B cell (primary cell): ENCODE measurements around the gene TEX13C. TPM values are rescaled to one million over a fixed set of nuclear protein-coding genes. Genes with fewer than 3 reads are reported as not detected.

Experiments
- ATAC-seq: fragments of 200-7000 bp; cut with Tn5 transposase; one replicate; pipeline ENCODE4 v1.10.0; 2021; ENCODE audit warnings: low read depth, mild to moderate bottlenecking, moderate number of reproducible peaks, moderate library complexity
- CTCF ChIA-PET: fragments of 350-600 bp; sonication (Branson Sonifier 250); formaldehyde crosslinking; loops from one replicate; lab custom pipeline; 2021; ENCODE audit warnings: antibody characterized with exemption, inconsistent platforms; lab: Charles Lee
- POLR2A ChIA-PET: fragments of 350-600 bp; sonication (Branson Sonifier 250); formaldehyde crosslinking; loops from one replicate; lab custom pipeline; 2021; ENCODE audit warnings: antibody characterized with exemption; lab: Charles Lee
- DNase-seq: peaks from one replicate; pipeline ENCODE4 v3.0.0; 2013
- H2AFZ ChIP-seq: 2 replicates; pipeline ENCODE4 v1.6.1; 2012; ENCODE audit warnings: mild to moderate bottlenecking, low read depth, low read length; ENCODE audit not compliant: insufficient read depth, poor library complexity, severe bottlenecking
- H3K27ac ChIP-seq, 2 donors: 1 replicate in 1 of 2; 2 replicates in 1 of 2; pipeline ENCODE4 v1.5.1; 2012 to 2013; ENCODE audit warnings: low read length in 2 of 2, mild to moderate bottlenecking in 2 of 2, moderate library complexity in 1 of 2
- H3K27me3 ChIP-seq, 4 experiments: fragments of 200-600 bp in 1 of 4; sonication (generic) in 1 of 4; replicated peaks in 1 of 4; 1 replicate in 2 of 4; 2 replicates in 2 of 4; pipeline versions ENCODE4 v1.6.1 to v1.7.0; 2013 to 2016; ENCODE audit warnings: low read length in 3 of 4, mild to moderate bottlenecking in 2 of 4, mixed read lengths in 1 of 4, moderate library complexity in 1 of 4; ENCODE audit not compliant: insufficient read depth in 4 of 4, control insufficient read depth in 3 of 4; ENCODE audit errors: control extremely low read depth in 1 of 4
- H3K36me3 ChIP-seq, 2 experiments: replicated peaks in 1 of 2; 1 replicate in 1 of 2; 2 replicates in 1 of 2; pipeline versions ENCODE4 v1.6.1 to v1.7.1; 2013; ENCODE audit warnings: low read length in 1 of 2; ENCODE audit not compliant: insufficient read depth in 2 of 2, control insufficient read depth in 1 of 2; ENCODE audit errors: control extremely low read depth in 1 of 2, extremely low read depth in 1 of 2
- H3K4me1 ChIP-seq, 2 donors: fragments of 200-600 bp in 1 of 2; sonication (generic) in 1 of 2; 1 replicate in 1 of 2; 2 replicates in 1 of 2; pipeline versions ENCODE4 v1.5.1 to v1.6.1; 2013 to 2017; ENCODE audit warnings: low read length in 2 of 2; ENCODE audit not compliant: control insufficient read depth in 2 of 2, insufficient read depth in 2 of 2
- H3K4me2 ChIP-seq: replicated peaks from 2 replicates; pipeline ENCODE3; 2012; ENCODE audit warnings: mild to moderate bottlenecking, low read depth, low read length; ENCODE audit not compliant: poor library complexity, severe bottlenecking
- H3K4me3 ChIP-seq, 5 experiments: fragments of 200-600 bp in 1 of 5; sonication (generic) in 1 of 5; 1 replicate in 3 of 5; 2 replicates in 2 of 5; pipeline versions ENCODE4 v1.5.1 to v1.7.0; 2011 to 2016; ENCODE audit warnings: low read length in 4 of 5, mild to moderate bottlenecking in 4 of 5, low read depth in 2 of 5, control low read depth in 1 of 5, moderate library complexity in 1 of 5; ENCODE audit not compliant: insufficient read depth in 1 of 5; ENCODE audit errors: control extremely low read depth in 1 of 5, extremely low read depth in 1 of 5
- H3K79me2 ChIP-seq: fragments of 200-600 bp; sonication (generic); one replicate; pipeline ENCODE4 v1.6.0; 2016; ENCODE audit warnings: low read length; ENCODE audit not compliant: control insufficient read depth, insufficient read depth
- H3K9ac ChIP-seq: fragments of 200-600 bp; sonication (generic); 2 replicates; pipeline ENCODE4 v1.6.1; 2017; ENCODE audit warnings: mild to moderate bottlenecking, low read length, moderate library complexity
- H3K9me3 ChIP-seq, 3 donors: one replicate each; pipeline versions ENCODE4 v1.6.1 to v1.7.1; 2013; ENCODE audit warnings: low read length in 2 of 3; ENCODE audit not compliant: control insufficient read depth in 2 of 3, insufficient read depth in 1 of 3; ENCODE audit errors: control extremely low read depth in 1 of 3
- H4K20me1 ChIP-seq: 2 replicates; pipeline ENCODE4 v1.6.0; 2012; ENCODE audit warnings: mild to moderate bottlenecking, low read length; ENCODE audit not compliant: insufficient read depth, control insufficient read depth, poor library complexity, severe bottlenecking
- H3K27ac Mint-ChIP-seq: one replicate; pipeline ENCODE4 v1.8.0; 2021; ENCODE audit warnings: mixed read lengths
- H3K27me3 Mint-ChIP-seq: one replicate; pipeline ENCODE4 v1.8.0; 2021; ENCODE audit warnings: mixed read lengths
- H3K4me1 Mint-ChIP-seq: one replicate; pipeline ENCODE4 v1.8.0; 2021; ENCODE audit warnings: mixed read lengths
- H3K4me3 Mint-ChIP-seq: one replicate; pipeline ENCODE4 v1.8.0; 2021; ENCODE audit warnings: mixed read lengths
- H3K9me3 Mint-ChIP-seq: one replicate; pipeline ENCODE4 v1.8.0; 2022; ENCODE audit warnings: mixed read lengths; ENCODE audit not compliant: insufficient read depth
- CTCF ChIP-seq: fragments of 200-600 bp; IDR thresholded peaks from one replicate; pipeline ENCODE4 v1.8.0; 2022; ENCODE audit warnings: antibody characterized with exemption, mild to moderate bottlenecking
- EZH2 ChIP-seq: IDR thresholded peaks from 2 replicates; pipeline ENCODE4 v1.6.1; 2012; ENCODE audit warnings: borderline replicate concordance, low read depth, mild to moderate bottlenecking, moderate library complexity, low read length; ENCODE audit not compliant: insufficient read depth, poor library complexity, severe bottlenecking
- WGBS: methylation state at CpG from one replicate; pipeline ENCODE4 v1.1.5; 2013; ENCODE audit warnings: missing lambda C conversion rate; ENCODE audit not compliant: insufficient coverage; 5-methylcytosine and 5-hydroxymethylcytosine counted together
- intact Hi-C: fragments of 100-400 bp; cut with micrococcal nuclease; formaldehyde crosslinking; loops from one replicate; pipeline ENCODE4 v1.10.0; 2022
- polyA plus RNA-seq: library from polyadenylated mRNA; depleted of rRNA; stranded (reverse); fragments of >200 nt; gene quantifications from 2 replicates; pipeline ENCODE4 v1.2.3, GENCODE V29; 2012
- total RNA-seq, 2 donors: library from RNA; stranded (reverse); fragments of 120-200 nt in 1 of 2; gene quantifications; 1 replicate in 1 of 2; 2 replicates in 1 of 2; pipeline versions ENCODE4 v1.2.3 to v1.2.4, GENCODE V29; 2013 to 2022

Gene TEX13C
- total and polyA plus RNA-seq, 2 donors (not counting 1 experiment from before 2014, with no cell fraction given): not detected

GRCh38 chrX:125322431-125322830, 2.8 kb downstream of the TEX13C start:
- ChIA-PET CTCF (no interaction called here), POLR2A (no interaction called here)
- WGBS: no CpG with 5 or more reads among the region's 2 CpGs
- H3K27me3 Mint-ChIP-seq: no peaks in the 10 kb centered on the region
- Histone ChIP-seq H3K9me3 (peaks cover 0 to 12% (median 0%) of the 10 kb centered on the region in 3 donors), H3K4me1 (no peaks in the 10 kb centered on the region), H3K4me3 (no peak overlapping the region), H3K27ac (no peak overlapping the region), H3K27me3 (no peaks in the 10 kb centered on the region), H3K79me2 (no peaks in the 10 kb centered on the region), H2AFZ (no peak overlapping the region), H3K4me2 (no peak overlapping the region), H3K9ac (no peak overlapping the region), H3K36me3 (no peaks in the 10 kb centered on the region), H4K20me1 (no peaks in the 10 kb centered on the region)
- H3K27ac Mint-ChIP-seq: no peak overlapping the region
- H3K4me1 Mint-ChIP-seq: no peaks in the 10 kb centered on the region
- ATAC-seq: no peak
- no peaks in the 10 kb centered on the region for H3K9me3 Mint-ChIP-seq
- H3K4me3 Mint-ChIP-seq: no peak overlapping the region
- intact Hi-C loops: no loop called here
- TF ChIP-seq EZH2: no peak
- no peak for TF ChIP-seq CTCF
- no peak for DNase-seq

- H3K27ac ChIP-seq: no peak overlapping the region
- H4K20me1 ChIP-seq: no peaks in the 10 kb centered on the region
- H3K79me2 ChIP-seq: no peaks in the 10 kb centered on the region
- ATAC-seq (no peak), DNase-seq (no peak)
- H3K9me3 ChIP-seq: peaks cover 0 to 2% (median 0%) of the 10 kb centered on the region in 3 donors
- no peaks in the 10 kb centered on the region for H3K4me1 Mint-ChIP-seq
- TF ChIP-seq EZH2: no peak
- TF ChIP-seq CTCF: no peak
- H3K36me3 ChIP-seq: no peaks in the 10 kb centered on the region
- no peak overlapping the region for H3K4me2 ChIP-seq
- H3K9me3 Mint-ChIP-seq: no peaks in the 10 kb centered on the region
- H3K27me3 Mint-ChIP-seq: no peaks in the 10 kb centered on the region
- no peak overlapping the region for H2AFZ ChIP-seq
- no peak overlapping the region for H3K4me3 ChIP-seq
- H3K4me1 ChIP-seq: no peaks in the 10 kb centered on the region
- CTCF ChIA-PET: no interaction called here
- POLR2A ChIA-PET: no interaction called here
- 87% methylated on average over 3 of the region's 3 CpGs for WGBS
- no peak overlapping the region for H3K4me3 Mint-ChIP-seq
- no peak overlapping the region for H3K27ac Mint-ChIP-seq
- H3K27me3 ChIP-seq: no peaks in the 10 kb centered on the region
- intact Hi-C loops: no loop called here
- no peak overlapping the region for H3K9ac ChIP-seq
Observed at GRCh38 chrX:125326599-125326998, 6.9 kb downstream of the TEX13C start.
